Activated CD8-positive, alpha-beta memory T cell treated with anti-CD3 and anti-CD28 coated beads, Interleukin-2, amount 50 U/mL, for 4 hours (primary cell): ENCODE results near the gene LOXL3.
A peak's percentile ranks its signal among the peaks of the same experiment; 100 is the strongest.
"Not testable (repeated sequence)": the region's sequence is repeated elsewhere in the genome, so short reads cannot be mapped to it uniquely, and the experiment has no call there.

Experiments used
- DNase-seq: peaks from one replicate; pipeline ENCODE4 v3.0.0-alpha.2; 2020

LOXL3 gene

DNA sequence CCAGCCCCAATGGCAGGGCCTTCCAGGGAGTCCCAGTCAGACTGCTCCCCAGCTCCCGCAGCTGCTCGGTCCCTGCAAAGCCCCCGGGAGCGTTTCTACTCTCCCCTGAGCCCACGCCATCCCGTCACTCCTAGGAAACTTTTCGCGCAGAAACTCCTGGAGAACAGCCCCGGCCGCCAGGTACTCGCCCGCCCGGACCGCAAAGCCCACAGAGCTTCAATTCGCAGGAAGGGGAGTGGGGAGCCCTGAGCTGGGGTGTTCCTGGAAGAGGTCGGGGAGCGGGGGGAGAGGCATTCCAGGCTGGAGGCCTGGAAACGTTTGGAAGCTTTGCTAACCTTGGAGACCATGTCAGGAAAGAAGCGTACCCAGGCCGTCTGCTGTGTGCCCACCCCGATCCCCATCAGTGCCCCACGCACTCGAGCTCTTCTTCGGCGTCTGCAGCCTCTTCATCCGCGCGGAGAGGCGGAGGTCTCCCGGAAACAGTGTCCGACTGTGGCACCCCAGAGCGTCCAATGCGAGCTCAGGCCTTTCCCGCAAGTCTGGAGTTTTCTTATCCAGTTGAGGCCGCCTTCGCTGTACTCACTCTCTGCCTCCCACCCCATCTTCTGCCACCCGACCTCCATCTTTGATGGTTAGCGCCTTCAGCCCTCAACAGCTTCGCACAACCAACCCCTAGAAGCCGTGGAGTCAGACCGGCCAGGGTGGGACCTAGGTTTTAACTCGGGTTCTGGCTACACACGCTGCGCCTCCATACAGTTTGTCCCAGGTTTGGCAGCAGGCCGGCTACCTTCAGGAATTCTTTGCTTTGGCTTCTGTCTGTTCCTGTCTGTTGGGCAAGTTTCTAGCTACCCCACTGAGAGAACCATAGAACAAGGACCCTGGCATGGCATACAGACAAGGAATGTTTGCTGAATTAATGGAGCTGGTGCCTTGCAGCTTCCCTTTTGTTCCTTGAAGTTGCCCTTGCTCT lies 50.0 kb downstream of the LOXL3 start:
- DNase-seq, result no peak

DNA sequence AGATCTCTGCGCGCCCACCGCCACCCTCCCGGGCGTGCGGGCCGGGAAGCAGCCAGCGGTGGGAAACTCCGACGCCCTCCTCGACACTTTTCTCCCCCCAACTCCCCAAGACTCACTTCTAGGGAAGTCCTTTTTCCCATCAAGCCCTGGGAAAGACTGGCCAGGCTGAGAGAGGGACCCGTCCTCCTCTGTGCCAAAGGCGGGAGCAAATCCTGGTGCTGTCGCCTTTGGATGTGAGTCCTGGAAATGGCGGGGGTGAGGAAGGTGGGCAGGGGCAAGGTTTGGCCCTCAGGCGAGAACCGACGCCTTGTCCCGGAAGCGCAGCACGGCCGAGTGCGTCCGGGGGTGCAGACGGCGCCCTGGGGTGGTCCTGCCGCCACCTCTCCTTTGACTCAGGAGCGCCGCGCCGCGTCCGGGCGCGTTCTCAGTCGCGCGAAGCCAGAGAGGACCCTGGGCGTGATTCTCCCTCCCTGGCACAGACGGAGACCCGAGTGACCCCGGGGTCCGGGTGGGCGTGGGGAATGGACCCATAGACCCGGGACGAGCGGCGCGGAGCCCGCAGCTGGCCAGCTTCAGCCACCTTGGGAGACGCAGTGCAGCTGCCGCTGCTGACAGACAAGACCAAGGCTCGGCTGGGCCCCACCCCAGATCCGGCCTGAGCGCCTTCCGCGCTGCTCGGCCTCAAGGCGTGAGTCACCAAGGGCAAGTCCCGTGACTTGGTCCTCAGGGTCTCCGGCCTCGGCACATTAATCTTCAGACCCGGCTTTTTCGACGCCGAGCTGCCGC lies 50.8 kb downstream of the LOXL3 start:
- peak; percentile 53 for DNase-seq

DNA sequence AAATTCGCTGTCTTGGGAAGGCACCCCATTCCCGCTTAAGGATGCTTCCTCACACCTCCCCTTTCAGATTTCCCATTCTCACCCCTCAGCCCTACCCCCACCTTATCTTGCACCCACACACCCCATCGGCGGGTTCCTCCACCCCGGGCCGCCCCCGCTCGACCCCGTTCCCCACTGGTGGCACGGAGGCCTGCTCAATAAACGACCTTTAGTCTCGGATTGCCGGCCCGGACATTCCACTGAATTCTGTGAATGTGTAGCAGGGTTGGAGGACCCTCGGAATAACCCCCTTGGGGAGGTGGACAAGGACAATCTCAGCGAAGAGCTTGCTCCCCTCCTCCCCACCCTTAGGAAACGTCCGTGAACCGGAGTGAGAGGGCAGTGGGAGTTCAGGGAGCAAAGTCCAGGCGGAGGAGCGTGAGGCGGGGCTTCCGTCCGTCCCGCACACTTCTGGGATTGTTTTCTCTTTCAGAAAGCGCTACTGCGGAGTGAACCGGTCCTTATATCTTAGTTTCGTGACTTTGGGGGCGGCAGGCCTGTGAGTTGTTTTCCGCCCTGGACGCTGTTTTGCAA lies 51.5 kb downstream of the LOXL3 start:
- no peak for DNase-seq

DNA sequence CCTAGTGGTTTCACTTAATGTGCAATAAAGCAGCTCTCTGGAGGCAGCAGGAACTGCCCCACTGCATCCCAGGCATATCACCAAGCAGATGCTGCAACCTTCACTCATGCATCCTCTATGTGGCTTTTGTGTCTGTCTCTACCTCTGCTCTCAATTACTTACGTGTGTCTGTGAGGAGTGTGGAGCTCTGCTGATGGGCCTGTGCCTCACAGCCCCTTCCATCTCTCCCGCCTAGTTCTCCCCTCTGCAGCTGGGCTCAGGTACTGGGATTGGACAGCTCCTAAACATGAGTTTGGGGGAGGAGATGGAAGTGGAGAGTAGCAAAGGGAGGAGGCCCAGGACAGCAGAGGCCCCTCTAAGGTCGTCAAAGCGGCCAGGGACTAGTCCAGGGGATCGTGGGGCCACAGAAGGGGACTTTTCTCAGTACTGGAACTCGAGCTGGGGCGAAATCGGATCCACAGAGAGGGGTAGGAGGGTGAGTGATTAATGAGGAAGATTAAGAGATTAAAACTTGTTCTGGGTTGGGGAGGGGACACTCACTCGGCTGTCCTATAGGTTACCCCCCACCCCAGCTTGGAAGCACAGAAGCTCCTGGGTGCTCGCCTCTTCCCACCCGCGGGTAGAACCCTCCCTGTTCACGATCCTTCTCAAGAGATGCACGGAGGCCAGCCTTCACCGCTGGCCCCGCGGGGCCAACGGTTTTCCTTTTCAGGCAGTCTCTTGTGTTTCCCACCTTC lies 52.2 kb downstream of the LOXL3 start:
- DNase-seq, result no peak

DNA sequence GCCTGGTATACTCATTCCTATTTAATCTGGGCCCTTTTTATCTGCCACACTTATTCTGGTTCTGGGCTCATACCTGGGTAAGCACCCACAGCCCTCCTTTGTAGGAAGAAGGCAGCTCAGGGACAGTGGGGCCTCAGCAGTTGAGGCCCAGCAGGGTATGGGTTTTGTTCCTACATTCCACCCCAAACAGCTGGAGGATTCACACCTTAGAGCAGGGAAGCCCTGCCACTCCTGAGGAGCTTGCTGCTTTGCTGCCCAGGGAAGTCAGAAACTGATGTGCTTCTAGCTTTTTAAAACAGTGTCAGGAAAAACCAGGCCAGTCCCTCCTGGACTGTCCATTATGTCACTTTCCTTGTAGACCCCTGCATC lies 53.2 kb downstream of the LOXL3 start:
- no peak for DNase-seq

DNA sequence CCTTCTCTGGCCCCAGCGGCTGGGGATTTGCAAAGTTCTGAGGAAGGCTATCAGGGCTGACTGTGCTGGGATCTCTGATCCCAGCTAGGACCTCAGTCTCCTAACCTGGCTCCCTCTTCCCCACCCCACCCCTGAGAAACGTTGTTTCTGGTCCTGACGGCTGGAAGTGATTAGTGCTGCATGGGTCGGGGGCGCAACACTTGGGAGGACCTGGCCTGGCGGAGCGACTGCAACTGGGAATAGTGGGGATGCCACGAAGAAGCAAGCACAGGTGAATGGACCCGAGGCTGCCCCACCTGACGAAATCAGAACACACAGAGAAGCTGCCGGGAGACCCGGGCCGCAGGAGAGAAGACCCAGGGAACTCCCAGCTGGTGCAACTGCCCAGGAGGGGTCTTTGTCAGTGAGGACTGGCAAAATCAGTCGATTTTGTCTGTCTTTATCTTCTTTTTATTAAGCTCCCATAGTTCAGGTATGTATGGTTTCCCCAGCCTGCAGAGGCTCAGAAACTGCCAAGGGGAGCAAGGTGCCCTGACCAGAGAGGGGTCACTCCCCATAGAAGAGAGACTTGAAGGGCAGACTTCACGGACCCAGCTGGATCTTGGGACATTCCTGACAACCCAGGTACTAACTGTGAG lies 53.7 kb downstream of the LOXL3 start:
- no peak for DNase-seq

DNA sequence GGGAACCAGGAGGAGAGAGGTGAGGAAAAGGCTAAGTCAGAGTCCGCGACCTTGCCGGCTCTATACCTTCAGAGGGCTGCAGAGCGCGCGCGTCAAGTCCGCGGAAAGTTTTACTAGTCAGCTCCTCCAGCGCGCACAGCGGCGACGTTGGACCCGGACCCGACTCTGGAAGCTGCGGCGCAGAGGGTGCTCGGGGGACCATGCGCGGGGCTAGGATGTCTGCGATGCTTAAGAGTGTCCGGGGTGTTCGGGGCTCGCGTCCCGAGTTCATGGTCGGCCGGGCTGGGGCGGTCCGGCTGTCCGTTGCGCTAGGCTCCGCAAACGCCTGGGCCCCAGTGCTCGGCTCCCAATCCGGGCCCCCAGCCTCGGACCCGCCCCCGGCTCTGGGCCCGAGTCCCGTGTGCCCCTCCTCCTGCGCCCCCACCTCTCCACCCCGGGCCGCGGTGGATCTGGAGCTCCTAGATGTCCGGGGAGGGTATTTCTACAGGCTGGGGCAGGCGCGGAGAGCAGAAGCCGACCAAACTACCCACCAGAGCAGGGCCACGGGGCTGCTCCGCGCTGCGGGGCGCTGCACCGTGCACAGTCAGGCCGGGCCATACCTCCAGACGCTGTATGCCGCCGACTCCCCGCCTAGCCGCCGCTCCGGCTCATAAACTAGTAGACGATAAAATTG lies 54.3 kb downstream of the LOXL3 start, which contains the start of gene LBX2:
Gene LBX2 (minus strand): TSS at position 337 of the 673 bp plus-strand sequence. CDS start 66 bp downstream, at position 271.
- DNase-seq, result no peak

DNA sequence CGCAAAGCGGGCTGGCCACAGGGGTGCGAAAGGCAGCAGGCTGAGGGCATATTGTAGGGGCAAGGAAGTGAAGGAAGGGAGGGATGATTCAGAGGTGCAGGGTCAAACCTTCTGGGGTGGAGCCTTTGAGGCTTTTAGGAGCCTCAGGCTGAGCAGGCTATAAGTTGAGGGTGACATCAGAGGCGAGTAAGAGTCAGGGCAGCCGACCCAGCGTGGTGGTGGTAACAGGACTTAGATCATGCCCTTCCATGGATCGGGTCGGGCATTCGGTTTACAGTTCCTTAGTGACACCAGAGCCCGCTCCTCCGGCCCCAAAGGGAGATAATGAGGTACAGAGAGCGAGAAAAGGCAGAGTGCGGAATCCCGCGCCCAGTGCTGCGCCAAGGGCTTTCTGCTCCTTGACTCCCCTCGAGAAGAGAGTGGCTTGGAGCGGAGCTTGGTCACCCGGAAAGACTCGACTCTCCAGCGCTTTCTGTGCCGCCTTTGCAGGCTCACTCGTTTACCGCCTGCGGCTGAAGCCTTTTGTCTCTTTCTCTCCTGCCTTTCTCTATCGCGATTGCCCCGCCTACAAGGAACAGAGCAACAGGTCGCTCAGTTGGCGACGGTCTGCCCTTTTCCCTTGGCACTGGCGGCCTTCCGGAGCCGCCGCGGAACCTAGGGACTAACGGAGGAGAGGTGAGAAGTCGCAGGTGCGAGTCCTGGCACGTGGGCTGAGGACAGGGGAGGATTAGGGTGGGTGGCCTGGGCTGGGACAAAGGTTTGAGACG lies 55.1 kb downstream of the LOXL3 start:
- DNase-seq, result no peak

DNA sequence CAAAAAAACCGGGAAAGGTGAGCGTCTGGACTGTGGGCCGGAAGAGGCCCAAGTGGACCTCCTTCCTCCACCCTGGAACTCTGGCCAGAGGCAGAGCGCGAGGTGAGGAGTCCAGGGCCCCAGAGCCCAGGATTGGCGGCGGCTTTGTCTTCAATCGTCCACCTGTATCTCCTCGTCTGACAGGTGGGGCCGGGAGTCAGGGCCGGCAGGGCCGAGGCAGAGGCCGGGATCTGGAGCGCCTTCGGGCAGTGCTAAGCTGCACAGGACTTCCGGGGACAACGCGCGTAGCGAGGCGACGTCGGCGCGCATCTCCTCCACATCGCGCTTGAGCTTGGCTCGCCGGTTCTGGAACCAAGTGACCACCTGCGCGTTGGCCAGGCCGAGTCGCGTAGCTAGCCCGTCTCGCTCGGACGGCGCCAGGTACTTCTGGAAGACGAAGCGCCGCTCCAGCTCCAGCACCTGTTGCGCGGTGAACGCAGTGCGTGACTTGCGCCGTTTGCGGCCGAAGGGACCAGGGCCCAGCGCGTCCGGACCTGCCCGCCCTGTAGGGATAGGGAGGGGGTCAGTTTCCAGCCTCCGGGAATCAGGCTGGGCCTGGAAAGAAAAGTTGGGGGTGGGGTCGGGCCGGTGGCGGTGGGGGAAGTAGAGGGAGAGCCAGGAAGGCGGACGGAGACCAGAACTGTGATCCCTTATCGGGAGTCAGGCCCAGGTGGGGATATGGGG lies 55.8 kb downstream of the LOXL3 start:
- DNase-seq, result no peak

DNA sequence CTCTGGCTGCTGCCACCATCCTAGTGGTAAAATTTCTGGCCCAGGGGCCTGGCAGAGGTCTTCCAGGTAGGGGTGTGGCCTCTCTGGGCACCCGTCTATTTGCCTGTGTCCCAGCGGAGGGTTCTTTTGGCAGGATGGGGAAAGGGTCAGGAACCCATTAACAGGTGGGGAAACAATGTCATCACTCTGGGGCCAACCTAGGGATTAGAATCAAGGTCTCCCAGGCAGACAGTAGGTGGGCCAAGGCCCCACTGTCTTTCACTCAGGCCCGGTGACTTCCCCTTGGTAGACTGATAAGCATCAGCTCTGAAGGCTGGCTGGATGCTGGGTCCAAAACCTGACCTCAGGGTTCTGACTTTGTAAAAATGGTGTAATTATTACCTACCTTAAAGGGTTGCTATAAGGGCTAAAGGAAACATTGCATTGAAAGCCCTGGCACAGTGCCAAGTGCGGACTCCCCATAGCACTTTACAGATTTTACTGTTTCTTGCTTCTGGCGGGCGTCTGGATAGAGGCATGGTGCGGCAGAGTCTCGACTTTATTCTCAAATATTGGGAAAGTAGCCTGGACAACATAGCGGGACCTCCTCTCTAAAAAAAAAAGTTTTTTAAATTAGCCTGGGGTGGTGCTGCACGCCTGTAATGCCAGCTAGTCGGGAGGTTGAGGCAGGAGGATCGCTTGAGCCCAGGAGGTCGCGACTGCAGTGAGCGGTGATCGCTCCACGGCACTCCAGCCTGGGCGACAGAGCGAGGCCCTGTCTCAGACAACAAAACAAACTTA lies 56.6 kb downstream of the LOXL3 start:
- DNase-seq, result no peak

DNA sequence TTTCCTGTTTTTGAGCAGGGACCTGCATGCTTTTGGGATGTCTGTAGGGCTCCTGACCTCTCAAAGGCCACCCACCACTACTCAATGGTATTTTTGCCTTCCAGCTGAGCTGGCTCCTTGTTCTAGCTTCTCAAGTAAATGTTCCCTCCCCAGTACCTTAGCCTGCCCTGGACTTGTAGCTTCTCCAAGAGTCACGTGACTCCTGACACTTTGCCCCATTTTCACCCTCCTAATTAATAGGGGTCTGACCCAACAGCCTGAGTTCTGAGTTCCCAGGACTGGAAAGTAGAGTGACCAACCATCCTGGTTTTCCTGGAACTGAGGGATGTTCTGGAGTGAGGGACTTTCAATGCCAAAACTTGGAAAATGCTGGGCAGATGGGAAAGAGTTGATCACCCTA lies 58.3 kb downstream of the LOXL3 start:
- DNase-seq, result no peak

DNA sequence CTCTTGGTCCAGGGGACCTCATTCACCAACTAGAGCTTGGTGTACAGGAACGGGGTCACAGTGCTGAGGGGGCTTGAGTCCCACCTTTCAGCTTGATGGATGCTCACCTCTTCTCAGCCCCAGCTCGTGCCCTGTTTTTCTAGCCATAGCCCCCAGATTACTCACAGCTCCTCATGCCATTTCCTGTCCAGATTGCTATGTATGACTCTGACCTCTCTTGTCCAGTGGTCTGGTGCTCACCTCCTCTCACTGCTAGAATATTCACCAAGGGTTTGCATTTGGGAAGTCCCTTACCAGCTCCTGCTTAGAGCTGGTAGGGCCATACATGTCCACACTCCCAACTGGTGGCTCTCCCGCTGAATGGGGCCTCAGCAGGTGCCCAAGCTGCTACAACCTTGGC lies 60.2 kb downstream of the LOXL3 start:
- DNase-seq, result no peak

DNA sequence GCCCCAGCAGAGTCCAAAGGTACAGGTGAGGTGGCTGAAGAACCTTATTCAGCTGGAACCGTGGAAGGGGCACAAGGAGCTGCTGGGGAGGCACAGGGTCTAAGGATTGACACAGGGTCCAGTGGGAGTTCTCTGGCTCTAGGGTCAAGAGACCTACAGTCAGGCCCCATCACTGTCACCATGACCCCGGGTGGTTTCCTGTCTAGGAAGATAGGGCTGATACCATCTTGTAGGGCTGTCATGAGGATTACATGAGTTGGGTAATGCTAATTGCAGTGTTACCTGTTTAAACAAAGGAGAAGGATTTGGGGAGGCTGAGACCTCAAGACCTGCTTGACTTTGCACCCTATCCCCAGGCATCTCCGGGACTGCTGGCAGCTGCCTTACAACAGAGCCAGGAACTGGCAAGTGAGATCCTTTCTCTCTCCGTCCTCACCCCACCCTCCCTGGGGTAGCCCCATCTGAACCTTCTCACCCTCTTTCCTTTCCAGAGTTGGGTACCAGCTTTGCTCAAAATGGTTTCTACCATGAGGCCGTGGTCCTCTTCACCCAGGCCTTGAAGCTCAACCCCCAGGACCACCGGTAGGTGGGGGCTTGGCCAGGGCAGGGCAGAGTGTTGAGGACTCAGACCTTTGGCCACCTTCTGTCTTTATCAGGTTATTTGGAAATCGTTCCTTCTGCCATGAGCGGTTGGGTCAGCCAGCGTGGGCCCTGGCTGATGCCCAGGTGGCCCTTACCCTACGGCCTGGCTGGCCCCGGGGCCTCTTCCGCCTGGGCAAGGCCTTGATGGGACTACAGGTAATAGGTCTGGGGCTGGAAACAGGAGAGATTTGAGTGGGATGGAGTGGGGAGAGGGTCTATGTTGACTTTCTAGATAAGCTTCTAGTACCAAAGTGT lies 61.8 kb downstream of the LOXL3 start:
- DNase-seq, result no peak

DNA sequence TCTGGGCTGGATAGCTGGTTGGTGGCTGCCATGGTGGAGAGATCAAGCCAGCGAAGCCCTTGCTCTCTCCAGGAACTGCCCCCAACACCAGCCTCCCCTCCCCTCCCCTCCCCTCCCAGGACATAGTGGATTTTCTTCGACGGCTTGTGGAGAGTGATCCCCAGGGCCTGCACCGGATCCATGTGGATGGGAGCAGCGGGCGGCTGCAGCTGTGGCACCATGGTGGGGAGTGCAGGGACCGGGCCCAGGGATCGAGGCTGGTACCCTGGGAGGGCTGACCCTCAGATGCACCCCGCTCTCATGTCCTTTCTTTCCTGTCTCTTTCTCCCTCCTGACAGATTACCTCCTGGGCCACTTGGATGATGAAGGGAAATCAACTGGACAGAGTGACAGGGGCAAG lies 63.8 kb downstream of the LOXL3 start:
- no peak for DNase-seq

DNA sequence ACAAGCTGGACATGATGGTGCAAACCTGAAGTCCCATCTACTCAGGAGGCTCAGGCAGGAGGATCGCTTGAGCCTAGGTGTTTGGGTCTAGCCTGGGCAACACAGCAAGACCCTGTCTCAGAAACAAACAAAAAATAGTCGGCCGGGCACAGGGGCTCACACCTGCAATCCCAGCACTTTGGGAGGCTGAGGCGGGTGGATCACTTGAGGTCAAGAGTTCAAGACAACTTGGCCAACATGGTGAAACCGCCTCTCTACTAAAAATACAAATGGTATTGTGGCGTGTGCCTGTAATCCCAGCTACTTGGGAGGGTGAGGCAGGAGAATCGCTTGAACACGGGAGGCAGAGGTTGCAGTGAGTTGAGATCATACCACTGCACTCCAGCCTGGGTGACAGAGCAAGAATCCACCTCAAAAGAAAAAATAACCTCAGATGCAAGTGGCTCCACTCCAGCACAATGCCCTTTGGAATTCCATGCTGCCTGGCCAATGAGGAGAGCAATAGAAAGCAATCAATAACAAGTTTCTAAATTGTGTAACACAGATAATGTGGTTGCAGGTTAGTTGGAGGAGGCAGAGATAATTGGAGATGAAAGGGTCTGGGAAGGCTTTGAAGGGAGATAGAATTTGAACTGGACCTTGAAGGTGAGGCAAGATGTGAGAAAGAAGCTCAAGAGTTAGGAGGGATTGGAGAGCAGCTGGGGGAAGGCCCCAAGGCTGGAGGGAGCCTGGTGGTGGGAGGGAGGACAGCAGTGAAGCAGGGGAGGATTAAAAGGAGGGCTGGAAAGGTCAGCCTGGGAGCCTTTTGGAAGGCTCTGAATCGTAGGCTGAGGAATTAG lies 64.9 kb downstream of the LOXL3 start:
- no peak for DNase-seq

DNA sequence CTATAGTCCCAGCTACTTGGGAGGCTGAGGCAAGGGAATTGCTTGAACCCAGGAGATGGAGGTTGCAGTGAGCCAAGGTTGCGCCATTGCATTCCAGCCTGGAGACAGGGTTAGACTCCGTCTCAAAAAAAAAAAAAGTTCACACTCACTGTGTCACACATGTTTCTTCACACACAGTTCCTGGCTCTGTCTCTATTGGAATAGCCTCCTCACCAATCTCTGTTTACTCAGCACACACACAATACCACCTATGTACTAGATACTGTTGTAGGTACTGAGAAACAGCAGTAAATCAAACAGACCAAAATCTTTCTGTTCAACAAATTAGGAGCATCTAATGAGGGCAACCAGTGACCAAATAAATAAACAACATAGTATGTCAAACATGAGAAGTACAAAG lies 67.6 kb downstream of the LOXL3 start:
- no peak for DNase-seq

DNA sequence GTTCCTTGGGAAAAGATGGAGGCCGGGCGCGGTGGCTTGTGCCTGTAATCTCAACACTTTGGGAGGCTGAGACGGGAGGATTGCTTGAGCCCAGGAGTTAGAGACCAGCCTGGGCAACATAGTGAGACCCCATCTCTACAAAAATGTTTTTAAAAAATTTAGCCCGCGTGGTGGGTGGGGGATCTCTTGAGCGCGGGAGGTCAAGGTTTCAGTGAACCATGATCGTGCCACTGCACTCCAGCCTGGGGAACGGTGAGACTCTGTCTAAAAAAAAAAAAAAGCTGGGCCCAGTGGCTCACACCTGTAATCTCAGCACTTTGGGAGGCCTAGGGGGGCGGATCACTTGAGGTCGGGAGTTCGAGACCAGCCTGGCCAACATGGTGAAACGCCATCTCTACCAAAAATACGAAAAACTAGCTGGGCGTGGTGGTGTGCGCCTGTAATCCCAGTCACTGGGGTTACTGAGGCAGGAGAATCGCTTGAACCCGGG lies 70.0 kb downstream of the LOXL3 start:
- DNase-seq, result not testable (repeated sequence)
